Activated B cell treated with CpG ODN at 0.5 μM for 24 hours (primary cell): ENCODE measurements around the gene PTPRD. TPM values are rescaled to one million over a fixed set of nuclear protein-coding genes. Genes with fewer than 3 reads are reported as not detected.

ENCODE experiments used
- ATAC-seq: fragments of 200-7000 bp; cut with Tn5 transposase; one replicate; pipeline ENCODE4 v1.10.0; 2021; ENCODE audit warnings: low read depth, mild to moderate bottlenecking, moderate library complexity
- CTCF ChIA-PET: fragments of 350-600 bp; sonication (Branson Sonifier 250); formaldehyde crosslinking; loops from one replicate; lab custom pipeline; 2021; ENCODE audit warnings: antibody characterized with exemption; lab: Charles Lee
- POLR2A ChIA-PET: fragments of 350-600 bp; sonication (Branson Sonifier 250); formaldehyde crosslinking; loops from one replicate; lab custom pipeline; 2021; ENCODE audit warnings: antibody characterized with exemption; lab: Charles Lee
- DNase-seq: peaks from one replicate; pipeline ENCODE4 v3.0.0; 2022
- H3K27ac Mint-ChIP-seq: one replicate; pipeline ENCODE4 v1.8.0; 2020; ENCODE audit warnings: mixed read lengths
- H3K27me3 Mint-ChIP-seq: one replicate; pipeline ENCODE4 v1.8.0; 2021; ENCODE audit warnings: mixed read lengths
- H3K36me3 Mint-ChIP-seq: one replicate; pipeline ENCODE4 v1.8.0; 2021; ENCODE audit warnings: low read depth, mixed read lengths
- H3K4me1 Mint-ChIP-seq: one replicate; pipeline ENCODE4 v1.8.0; 2021; ENCODE audit warnings: mixed read lengths
- H3K4me3 Mint-ChIP-seq: one replicate; pipeline ENCODE4 v1.8.0; 2020; ENCODE audit warnings: mild to moderate bottlenecking, mixed read lengths
- H3K9me3 Mint-ChIP-seq: one replicate; pipeline ENCODE4 v1.8.0; 2020; ENCODE audit warnings: mixed read lengths
- intact Hi-C: fragments of 100-400 bp; cut with micrococcal nuclease; formaldehyde crosslinking; loops from one replicate; pipeline ENCODE4 v1.15.1; 2024
- total RNA-seq: library from RNA; stranded (reverse); gene quantifications from 2 replicates; pipeline ENCODE4 v1.2.3, GENCODE V29; 2022
- TF ChIP-seq, protein P1 (sequence below): fragments of 200-600 bp; IDR thresholded peaks from one replicate; pipeline ENCODE4 v1.8.0; 2022; ENCODE audit warnings: antibody characterized with exemption, mild to moderate bottlenecking

PTPRD gene
- total RNA-seq, 1 donor from 2014 or later, result 0.04 TPM

DNA sequence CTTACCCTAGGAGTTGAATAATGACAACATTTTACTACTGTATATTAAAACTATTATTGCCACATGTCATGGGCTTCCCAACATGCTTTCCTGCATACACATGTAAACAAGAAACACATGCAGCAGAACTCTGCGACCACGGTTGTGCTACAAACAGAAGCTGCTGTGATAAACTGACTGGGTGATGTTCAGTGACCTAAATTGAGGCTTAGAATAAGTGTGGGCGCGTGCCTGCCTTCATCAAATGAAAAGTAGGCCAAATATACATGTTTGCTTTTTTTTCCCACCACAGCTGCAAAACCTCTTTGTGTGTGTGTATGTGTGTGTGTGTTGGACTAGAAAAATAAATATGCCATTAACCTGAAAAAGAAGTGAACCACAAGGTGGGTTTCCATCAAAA lies 1202.1 kb downstream of the PTPRD start:
- TF ChIP-seq, protein P1, sequence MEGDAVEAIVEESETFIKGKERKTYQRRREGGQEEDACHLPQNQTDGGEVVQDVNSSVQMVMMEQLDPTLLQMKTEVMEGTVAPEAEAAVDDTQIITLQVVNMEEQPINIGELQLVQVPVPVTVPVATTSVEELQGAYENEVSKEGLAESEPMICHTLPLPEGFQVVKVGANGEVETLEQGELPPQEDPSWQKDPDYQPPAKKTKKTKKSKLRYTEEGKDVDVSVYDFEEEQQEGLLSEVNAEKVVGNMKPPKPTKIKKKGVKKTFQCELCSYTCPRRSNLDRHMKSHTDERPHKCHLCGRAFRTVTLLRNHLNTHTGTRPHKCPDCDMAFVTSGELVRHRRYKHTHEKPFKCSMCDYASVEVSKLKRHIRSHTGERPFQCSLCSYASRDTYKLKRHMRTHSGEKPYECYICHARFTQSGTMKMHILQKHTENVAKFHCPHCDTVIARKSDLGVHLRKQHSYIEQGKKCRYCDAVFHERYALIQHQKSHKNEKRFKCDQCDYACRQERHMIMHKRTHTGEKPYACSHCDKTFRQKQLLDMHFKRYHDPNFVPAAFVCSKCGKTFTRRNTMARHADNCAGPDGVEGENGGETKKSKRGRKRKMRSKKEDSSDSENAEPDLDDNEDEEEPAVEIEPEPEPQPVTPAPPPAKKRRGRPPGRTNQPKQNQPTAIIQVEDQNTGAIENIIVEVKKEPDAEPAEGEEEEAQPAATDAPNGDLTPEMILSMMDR, result no peak
- no peaks in the 10 kb centered on the region for H3K4me1 Mint-ChIP-seq
- H3K27ac Mint-ChIP-seq, result no peak overlapping the region
- no peak for ATAC-seq
- H3K9me3 Mint-ChIP-seq, result no peaks in the 10 kb centered on the region
- no peaks in the 10 kb centered on the region for H3K36me3 Mint-ChIP-seq
- intact Hi-C loops, result no loop called here
- POLR2A ChIA-PET, result no interaction called here
- no peak for DNase-seq
- H3K4me3 Mint-ChIP-seq, result no peak overlapping the region
- CTCF ChIA-PET, result no interaction called here
- H3K27me3 Mint-ChIP-seq, result no peaks in the 10 kb centered on the region

- TF ChIP-seq, protein P1, result no peak
- Mint-ChIP-seq H3K9me3 (no peaks in the 10 kb centered on the region), H3K27ac (no peak overlapping the region), H3K4me3 (no peak overlapping the region), H3K36me3 (no peaks in the 10 kb centered on the region), H3K4me1 (no peaks in the 10 kb centered on the region), H3K27me3 (no peaks in the 10 kb centered on the region)
- DNase-seq (no peak), ATAC-seq (no peak)
- ChIA-PET CTCF (no interaction called here), POLR2A (no interaction called here)
- intact Hi-C loops, result no loop called here
These were observed 1212.8 kb downstream of the PTPRD start for GRCh38 chr9:9399982-9400381.

DNA sequence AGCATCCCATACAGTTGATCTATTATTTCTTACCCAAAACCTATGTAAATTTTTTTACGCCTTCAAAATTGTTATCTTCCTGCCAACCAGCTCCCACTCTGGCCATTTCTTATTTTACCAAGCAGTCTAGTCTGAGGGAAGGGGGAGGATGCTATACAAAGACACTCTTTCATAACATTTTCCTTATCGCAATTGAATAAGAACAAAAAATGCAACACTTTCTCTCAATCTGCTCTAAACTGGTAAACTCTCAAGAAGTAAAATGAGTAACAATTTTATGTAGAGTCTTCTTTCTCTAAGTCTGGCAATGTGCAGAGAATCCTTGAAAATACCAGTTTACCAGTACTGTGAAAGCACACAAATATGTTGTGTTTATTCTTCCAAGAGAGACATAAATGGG lies 1216.3 kb downstream of the PTPRD start:
- intact Hi-C loops, result no loop called here
- Mint-ChIP-seq H3K4me1 (no peaks in the 10 kb centered on the region), H3K9me3 (no peaks in the 10 kb centered on the region), H3K27me3 (no peaks in the 10 kb centered on the region), H3K27ac (no peak overlapping the region), H3K36me3 (no peaks in the 10 kb centered on the region), H3K4me3 (no peak overlapping the region)
- ATAC-seq, result no peak
- ChIA-PET POLR2A (no interaction called here), CTCF (no interaction called here)
- no peak for DNase-seq
- TF ChIP-seq, protein P1, result no peak

GRCh38 chr9:9395539-9395938 lies 1217.3 kb downstream of the PTPRD start:
- ChIA-PET POLR2A (no interaction called here), CTCF (no interaction called here)
- DNase-seq, result no peak
- Mint-ChIP-seq H3K9me3 (no peaks in the 10 kb centered on the region), H3K27me3 (no peaks in the 10 kb centered on the region), H3K27ac (no peak overlapping the region), H3K4me1 (no peaks in the 10 kb centered on the region), H3K36me3 (no peaks in the 10 kb centered on the region), H3K4me3 (no peak overlapping the region)
- ATAC-seq, result no peak
- intact Hi-C loops, result no loop called here
- TF ChIP-seq, protein P1, result no peak

DNA sequence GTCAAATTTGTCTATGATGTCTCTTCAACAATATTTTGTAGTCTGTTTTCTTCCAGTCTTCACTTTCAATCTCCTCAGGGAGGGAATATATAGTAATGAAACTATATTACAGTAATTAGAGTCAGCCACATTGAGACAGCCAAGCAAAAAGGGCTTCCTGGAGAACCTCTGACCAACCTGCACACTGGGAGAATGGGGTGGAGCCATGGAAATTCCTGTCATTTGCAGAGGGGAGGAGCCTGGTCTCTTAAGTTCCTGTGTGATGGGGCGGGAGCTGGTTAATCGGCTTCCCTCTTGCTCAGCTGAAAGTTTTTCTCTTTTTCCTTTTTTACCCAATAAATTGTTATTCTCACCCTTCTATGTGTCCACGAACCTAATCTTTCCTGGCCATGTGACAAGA lies 1220.0 kb downstream of the PTPRD start:
- H3K27ac Mint-ChIP-seq, result no peak overlapping the region
- ChIA-PET POLR2A (no interaction called here), CTCF (no interaction called here)
- TF ChIP-seq, protein P1, result no peak
- H3K4me1 Mint-ChIP-seq, result no peaks in the 10 kb centered on the region
- intact Hi-C loops, result no loop called here
- DNase-seq (no peak), ATAC-seq (no peak)
- H3K36me3 Mint-ChIP-seq, result no peaks in the 10 kb centered on the region
- no peak overlapping the region for H3K4me3 Mint-ChIP-seq
- H3K9me3 Mint-ChIP-seq, result peaks cover 3% of the 10 kb centered on the region
- H3K27me3 Mint-ChIP-seq, result no peaks in the 10 kb centered on the region
